Activated CD8-positive, alpha-beta memory T cell treated with anti-CD3 and anti-CD28 coated beads, Interleukin-2, amount 50 U/mL, for 48 hours (primary cell): ENCODE measurements around the gene CYP27B1.
A peak's percentile ranks its signal among the peaks of the same experiment; 100 is the strongest.

Source experiments
- DNase-seq: peaks from one replicate; pipeline ENCODE4 v3.0.0-alpha.2; 2020

The CYP27B1 gene

GRCh38 chr12:57765003-57765697 is 1.7 kb downstream of the CYP27B1 start:
- DNase-seq: peak; percentile 83

- no peak for DNase-seq
These were observed 2.2 kb downstream of the CYP27B1 start for GRCh38 chr12:57764662-57765002.

- no peak for DNase-seq
These were observed 2.8 kb downstream of the CYP27B1 start for GRCh38 chr12:57763881-57764661.

- no peak for DNase-seq
These were observed 4.4 kb downstream of the CYP27B1 start for GRCh38 chr12:57762463-57762862.

DNA sequence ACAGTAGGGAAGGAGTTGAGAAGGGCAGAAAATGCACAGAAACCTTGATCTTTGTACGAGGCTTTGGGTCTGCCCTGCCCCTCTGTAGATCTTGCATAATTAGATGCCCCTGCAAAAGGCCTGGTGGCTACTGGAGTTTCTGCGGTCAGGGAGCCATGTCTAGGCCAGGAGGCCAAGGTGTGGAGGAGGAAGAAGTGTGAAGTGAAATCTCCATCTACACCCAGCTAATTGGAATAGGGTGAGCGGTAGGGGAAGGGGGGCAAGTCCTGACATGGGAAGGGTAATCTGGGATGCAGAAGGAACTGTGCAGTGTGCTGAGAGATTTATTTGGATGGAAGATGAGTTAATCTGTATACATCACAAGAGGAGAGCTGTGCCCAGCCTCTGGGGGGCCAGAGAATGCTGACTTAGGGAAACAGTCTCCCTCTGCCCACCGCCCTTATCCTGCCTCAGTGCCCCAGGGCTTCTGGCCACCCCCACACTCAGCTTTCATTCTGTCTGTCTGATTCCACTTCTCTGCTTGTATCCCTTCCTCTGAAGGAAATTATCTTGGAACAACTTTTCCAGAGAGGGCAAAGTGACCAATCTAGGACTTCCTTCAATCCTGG is 5.4 kb downstream of the CYP27B1 start:
- no peak for DNase-seq

DNA sequence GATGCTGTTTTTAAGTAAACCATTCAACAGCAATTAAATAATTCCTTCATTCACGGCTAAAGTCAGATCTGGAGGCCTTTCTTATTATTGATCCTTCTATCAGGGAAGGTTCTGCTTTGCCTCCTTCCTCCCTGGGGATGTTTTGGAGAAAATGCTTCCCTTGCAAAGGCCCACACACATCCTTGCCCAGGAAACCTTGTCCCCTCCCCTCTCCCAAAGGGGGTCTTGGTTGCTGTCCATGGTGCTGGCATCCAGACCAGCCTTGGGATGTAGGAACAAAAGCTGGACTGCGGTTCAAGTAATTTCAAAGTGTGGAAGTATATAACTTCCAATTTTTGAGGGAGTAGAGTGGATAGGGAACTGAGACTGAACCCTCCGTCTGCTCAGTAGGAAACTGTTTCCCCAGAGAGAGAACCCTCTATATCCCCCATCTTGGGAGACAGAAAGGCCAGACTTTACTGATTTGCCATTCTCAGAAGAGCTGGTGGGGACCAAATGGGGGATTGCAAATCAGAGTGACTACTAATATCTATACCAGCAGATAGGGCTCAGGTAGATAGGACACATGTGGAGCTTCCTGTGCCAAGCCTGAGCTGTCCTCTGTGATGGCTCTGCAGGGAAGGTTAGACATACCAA is 6.4 kb downstream of the CYP27B1 start:
- DNase-seq: no peak

DNA sequence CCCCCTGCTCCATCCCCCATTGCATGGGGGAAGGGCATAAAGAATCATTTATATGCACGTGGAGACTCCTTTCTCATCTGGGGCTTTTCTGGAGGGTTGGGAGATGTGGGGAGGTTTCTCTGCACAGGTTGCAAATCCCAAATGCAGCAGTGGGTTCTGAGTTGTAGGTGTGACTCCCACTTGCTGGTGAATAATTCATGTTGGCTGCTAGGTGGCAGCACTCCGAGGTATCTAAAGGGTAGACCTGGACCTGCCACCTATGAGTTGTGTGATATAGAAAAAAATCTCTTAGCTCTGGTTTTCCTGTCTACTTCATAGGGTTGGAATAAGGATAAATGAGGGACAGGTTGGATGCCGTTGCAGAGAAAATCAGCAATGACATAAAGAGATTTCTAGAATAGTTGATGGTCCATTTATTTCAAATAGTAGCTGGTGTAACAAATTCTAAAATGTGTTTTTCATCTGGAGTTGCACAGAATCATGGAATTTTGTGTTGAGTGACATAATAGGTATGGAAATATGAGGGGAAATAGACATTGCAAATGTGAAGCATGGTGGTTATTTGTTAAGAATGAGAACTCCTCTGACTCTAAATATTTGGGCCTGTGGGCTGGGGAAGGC is 7.4 kb downstream of the CYP27B1 start:
- DNase-seq: no peak

DNA sequence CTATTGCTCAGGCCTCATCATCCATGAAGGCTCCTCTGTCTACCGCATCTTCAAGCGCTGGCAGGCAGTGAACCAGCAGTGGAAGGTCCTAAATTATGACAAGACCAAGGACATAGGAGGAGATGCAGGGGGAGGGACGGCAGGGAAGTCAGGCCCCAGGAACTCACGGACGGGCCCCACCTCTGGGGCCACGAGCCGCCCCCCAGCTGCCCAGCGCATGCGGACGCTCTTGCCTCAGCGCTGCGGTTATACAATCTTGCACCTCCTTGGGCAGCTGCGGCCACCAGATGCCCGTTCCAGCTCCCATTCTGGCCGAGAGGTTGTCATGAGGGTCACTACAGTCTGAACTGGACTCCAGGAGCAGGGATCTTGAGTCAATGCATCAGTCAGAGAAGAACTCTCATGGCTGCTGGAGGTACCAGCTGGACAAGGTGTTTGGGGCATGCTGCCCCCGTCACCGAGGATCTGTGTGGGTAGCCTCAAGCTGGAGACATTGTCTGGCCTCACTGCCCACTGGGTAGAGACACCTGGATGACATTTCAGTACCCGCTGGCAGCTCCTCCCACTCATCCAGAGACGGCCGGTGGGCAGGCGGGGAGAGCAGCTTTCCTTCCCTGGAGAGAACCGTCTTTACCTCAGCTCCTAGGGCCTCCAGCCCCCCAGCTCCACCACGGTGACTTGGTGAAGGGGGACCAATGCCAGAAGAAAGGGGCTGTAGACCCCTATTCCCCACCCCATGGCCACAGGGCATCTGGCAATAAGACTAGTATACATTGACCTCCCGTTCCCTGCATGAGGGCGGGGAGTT is 8.1 kb downstream of the CYP27B1 start:
- no peak for DNase-seq

GRCh38 chr12:57757771-57758170 is 9.1 kb downstream of the CYP27B1 start:
- no peak for DNase-seq

GRCh38 chr12:57756406-57757341 is 10.2 kb downstream of the CYP27B1 start:
- DNase-seq: peak; percentile 87

- no peak for DNase-seq
These were observed 11.2 kb downstream of the CYP27B1 start for GRCh38 chr12:57755454-57756372.

GRCh38 chr12:57755194-57755453 is 11.8 kb downstream of the CYP27B1 start:
- DNase-seq: no peak

- peak; percentile 87 for DNase-seq
These were observed 12.3 kb downstream of the CYP27B1 start, which contains the start of gene MARCHF9 for GRCh38 chr12:57754411-57755193. Gene MARCHF9, plus strand, starts transcription at chr12:57755103. Its CDS starts 426 bp downstream, at chr12:57755529.

GRCh38 chr12:57753756-57754337 is 13.0 kb downstream of the CYP27B1 start:
- no peak for DNase-seq

GRCh38 chr12:57752668-57753000 is 14.2 kb downstream of the CYP27B1 start:
- DNase-seq: no peak

DNA sequence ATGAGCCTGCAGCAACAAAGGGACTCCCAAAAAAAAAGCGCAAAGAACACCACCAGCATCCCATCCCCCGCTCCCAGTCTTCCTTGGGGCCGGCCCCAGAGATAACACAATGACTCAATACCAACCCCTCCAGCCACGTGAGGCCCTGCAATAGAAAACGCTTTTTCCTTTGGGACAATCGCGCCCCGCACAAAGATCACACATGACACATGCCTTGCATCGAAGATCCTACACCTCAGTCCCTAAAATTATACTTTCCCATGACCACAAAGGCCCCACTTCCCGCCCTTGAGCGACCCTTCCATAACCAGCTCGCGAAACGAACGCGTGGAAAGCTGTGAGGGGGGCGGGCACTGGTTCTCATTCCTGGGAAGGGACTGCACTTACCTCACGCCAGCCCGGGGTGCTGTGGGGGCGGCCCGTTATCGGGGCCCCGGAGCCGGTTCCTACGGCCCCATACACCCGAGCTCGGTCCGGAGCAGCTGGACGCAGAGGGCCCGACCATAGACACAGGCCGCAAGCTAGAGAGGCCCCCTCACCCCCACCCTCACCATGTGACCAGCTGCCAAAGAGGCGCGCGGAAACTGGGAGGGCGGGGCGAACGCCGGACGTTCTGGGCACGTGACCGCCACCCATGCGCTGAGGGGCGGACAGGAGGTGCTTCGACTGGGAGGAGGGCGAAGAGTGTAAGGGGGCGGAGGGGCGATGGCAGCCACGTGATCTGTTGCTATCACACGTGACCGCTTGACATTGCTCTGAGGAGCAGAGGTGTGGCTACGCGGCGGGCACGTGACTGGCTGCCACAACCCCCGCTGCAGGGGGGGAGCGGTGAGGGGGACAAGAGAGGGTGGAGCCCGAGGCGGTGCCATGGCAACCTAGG is 14.8 kb downstream of the CYP27B1 start, which contains the start of gene CDK4:
TSS of gene CDK4 (minus strand) at position 523 of the 880 bp plus-strand sequence. CDS start 593 bp downstream, outside the sequence.
- peak; percentile 98 for DNase-seq

DNA sequence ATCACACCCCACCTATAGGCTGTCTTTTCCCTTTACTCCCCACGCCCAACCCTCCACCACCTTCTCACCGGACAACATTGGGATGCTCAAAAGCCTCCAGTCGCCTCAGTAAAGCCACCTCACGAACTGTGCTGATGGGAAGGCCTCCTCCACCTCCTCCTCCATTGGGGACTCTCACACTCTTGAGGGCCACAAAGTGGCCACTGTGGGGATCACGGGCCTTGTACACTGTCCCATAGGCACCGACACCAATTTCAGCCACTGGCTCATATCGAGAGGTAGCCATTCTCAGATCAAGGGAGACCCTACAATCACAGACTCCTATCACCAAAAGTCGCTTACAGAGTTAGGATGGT is 15.5 kb downstream of the CYP27B1 start:
- no peak for DNase-seq
